NCI-H187 treated with DMSO at 0.1 percent for 48 hours (cell line): ENCODE results near the gene TMBIM1.
"Not testable (repeated sequence)": the region's sequence is repeated elsewhere in the genome, so short reads cannot be mapped to it uniquely, and the experiment has no call there.

Experiments used
- DNase-seq: peaks from one replicate; lab custom pipeline; 2025; lab: John Stamatoyannopoulos, UW

Gene TMBIM1

GRCh38 chr2:218291318-218292047, 820 bp downstream of the TMBIM1 start:
- DNase-seq = no peak

GRCh38 chr2:218290316-218291261, 1.7 kb downstream of the TMBIM1 start:
- DNase-seq = no peak

DNA sequence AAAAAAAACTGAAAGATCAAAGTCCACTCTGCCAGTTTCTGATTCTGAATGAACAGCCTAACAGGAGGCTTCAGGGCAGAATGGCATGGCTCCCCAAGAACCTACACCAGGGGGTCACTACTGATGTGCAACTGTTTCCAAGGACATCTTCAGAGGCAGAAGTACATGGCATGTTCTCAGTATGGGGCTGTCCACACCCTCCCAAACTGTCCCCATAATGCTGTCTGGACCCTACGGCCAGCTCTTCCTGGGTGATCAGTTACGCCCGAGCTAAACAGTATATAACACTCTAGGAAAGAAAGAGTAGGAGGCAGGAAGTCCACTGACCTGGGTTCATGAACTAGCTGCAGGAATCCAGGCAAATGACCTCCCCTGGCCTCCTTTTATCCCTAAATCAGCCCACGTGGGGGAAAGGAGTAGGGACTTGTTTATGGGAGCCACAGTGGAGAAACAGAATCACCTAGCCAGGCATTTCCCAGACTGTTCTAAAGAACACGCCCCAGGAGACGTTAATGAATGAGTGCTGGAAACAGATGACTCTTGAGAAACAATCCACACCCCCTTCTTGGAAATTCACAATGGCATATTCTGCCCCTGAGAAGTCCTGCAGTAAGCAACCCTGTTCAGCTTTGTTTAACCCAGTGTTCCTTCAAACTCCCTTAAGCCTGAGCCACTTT, 2.5 kb downstream of the TMBIM1 start:
- DNase-seq = no peak

GRCh38 chr2:218286570-218287459, 5.5 kb downstream of the TMBIM1 start:
- DNase-seq = no peak

DNA sequence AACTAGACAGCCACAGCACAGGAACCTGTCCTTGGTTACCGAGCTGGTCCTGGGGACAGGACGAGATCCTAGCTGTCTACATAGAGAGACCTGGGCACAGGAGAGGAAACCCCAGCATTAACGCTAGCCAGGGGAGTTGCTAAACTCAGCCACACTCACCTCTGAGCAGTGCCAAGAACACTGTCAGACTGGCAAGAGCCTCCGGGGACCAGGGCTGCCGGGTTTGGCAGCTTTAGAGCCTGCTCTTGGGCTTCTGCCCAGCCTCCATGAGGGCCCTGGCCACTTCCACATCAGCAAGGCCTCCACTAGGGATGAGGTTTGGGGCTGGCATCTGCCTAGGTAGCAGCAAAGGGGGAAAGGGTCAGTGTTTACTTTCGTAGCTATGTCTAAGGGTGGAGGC, 6.7 kb downstream of the TMBIM1 start:
- no peak for DNase-seq

DNA sequence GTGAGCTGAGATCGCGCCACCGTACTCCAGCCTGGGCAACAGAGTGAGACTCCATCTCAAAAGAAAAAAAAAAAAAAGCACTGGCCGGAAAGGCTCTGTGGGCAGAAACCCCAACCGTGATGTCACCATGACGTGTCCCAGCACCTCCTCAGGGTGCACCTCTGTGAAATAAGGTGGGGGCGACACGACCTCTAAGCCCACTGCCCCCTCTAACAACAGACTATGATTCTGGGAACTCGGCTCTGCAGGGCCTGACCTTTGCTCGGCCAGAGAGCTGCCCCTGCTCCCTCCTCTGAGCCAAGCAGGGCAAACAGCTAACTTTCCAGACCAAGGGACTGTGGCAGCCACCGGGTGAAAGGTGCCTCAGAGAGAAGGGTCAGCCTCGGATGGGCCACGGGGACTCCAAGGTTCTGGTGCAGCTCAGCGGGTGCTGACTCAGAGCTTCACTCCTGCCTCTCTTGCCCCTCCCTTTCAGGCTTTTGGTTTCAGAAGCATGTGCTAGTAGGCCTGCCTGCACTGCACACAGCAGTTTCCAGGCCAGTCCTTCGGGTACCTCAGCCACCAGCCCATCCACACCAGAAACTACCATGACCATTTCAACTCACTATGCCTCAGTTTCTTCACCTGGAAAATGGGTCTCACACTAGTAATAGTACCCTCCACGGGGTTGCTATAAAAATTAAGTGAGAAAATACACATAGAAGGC, 8.0 kb downstream of the TMBIM1 start:
- DNase-seq = no peak

DNA sequence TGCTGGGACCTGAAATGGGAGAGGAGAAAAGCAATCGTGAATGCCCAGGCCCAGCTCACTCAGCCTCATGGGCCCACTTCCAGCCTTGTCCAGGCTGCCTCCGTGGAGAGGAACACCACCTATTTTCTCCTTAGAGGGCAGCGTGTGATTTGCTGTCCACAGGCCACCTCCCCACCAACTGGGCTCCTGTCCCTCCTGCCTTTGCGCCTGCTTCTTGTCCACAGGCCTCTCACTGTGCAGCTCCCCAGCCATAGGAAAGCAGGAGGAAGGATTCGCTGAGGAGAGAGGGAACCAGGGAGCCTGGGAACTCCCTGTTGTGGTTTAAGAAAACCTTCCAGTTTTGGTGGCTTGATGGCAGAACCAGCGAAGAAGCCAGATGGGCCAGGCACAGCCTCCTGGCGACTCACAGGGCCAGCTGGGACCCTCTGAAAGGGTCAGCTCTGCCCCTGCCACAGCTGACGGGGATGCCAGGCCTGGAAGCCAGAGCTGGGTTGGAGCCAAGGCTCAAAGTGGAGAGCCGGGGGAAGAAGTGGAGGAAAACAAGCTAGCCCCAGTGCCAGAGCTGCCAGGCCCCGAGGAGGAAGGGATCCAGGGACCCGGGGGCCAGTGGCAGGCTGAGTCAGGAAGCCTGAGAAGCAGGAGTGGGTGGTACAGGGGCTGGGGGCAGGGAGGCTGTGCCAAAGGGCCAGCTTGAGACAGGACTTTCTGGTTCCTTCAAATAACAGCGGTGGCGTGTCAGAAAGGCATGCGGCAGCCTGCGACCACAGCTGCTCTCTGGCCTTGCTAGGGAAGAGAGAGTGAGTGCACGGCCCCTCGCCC, 9.9 kb downstream of the TMBIM1 start:
- no peak for DNase-seq

DNA sequence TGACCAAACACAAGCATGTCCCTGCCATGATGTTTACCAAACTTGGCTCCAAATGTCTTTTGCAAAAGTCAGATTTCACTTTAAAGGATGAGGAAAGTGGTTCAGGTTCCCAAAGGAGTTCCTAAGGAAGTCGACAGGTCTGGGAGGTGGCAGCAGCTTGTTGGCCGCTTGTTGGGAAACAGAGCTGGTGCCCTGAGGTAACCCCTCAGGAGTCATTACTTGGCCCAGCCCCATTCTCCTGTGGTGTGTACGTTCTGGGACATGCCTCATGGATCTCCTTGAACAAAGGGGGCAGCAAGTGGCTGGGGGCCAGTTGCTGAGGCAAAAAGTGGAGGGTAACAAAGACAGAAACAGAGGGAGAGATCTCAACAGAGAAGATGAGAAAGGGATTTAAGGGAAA, 10.9 kb downstream of the TMBIM1 start:
- no peak for DNase-seq

GRCh38 chr2:218280260-218280870, 11.9 kb downstream of the TMBIM1 start:
- no peak for DNase-seq

GRCh38 chr2:218278531-218279360, 13.6 kb downstream of the TMBIM1 start:
- DNase-seq = no peak

DNA sequence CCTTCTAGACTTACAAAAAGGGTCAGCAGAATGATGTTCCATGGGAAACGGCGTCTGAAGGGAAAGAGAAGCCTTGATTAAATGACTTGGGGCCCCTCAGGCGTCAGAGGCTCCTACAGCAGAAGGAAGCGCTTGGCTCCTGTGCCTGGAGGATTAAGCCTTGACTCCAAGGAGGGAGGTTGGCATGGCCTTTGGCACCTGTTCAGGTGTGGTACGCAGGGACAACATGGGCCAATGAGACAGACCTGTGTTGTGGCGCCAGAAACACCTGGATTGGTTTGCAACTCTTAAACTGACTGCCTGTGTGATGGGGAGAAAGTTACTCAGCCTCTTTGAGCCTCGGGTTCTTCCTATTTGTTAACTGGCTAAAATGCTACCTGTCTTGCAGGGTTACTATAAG, 14.4 kb downstream of the TMBIM1 start:
- DNase-seq = no peak

DNA sequence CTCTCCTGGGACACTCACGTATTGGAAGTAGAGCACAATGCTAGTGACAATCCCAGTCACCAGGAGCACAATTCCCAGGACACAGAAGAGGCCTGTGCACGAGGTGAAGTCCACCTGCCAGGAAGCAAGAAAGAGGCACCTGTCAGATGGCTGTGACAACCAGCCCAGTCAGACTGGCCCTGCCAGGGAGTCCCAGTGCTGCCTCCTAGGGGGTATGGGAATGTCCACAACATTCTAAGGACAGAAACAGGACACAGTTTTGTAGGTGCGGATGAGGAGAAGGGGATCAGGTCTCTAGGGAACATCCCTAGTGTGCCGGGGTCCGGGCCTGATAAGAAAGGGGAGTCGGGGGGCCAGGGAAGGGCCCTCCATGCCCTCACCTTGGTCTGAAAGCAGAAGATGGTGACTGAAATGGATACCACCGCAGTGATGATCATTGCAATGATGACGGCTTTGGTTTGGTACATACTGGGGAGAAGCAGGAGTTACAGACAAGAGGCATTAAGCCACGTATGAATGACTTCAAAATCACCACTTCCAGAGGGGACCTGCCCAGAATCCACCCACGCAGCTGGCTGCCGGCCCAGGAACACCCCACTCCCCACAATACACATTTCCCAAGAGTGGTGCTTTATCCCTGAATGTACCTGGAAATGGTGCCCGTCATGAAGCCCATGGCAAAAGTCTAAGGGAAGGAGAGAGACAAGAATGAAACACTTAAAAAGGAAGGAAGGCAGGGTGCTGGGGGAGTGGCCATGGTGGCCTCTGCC, 15.1 kb downstream of the TMBIM1 start:
- DNase-seq = no peak

GRCh38 chr2:218275371-218276072, 16.8 kb downstream of the TMBIM1 start:
- no peak for DNase-seq

DNA sequence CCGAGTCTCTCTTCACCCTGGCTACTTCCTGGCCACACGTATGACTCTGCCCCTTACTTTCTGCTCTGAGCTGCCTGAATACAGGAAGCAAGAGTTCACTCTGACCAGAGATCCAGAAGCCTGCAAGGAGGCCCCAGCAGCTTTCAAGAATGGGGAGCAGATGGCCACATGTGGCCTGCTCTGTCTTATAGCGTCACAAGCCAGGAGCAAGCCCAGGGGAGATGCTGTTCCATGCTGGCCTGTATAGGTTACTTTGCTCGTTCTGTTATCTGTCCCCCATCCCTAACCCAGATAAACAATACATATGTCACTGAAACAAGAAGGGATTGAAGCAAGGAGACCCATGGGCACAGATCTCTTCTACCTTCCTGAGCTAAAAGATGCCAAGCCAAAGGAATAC, 17.7 kb downstream of the TMBIM1 start:
- no peak for DNase-seq

DNA sequence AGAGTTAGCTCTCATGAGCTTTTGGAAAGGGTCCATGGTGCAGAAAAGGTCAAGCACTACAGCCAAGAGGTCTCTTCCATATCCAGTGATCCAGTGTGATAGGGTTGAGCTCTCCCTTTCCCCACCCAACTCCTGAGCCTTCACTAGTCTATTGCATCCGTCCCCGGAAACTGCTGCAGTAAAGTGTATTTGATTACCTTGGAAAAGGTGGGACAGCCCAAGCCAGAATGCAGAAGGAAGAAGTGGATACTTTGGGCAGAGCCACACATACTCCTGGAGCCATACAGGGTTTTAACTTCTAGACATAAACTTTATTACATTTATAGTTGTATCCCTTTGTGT, 18.4 kb downstream of the TMBIM1 start:
- no peak for DNase-seq

DNA sequence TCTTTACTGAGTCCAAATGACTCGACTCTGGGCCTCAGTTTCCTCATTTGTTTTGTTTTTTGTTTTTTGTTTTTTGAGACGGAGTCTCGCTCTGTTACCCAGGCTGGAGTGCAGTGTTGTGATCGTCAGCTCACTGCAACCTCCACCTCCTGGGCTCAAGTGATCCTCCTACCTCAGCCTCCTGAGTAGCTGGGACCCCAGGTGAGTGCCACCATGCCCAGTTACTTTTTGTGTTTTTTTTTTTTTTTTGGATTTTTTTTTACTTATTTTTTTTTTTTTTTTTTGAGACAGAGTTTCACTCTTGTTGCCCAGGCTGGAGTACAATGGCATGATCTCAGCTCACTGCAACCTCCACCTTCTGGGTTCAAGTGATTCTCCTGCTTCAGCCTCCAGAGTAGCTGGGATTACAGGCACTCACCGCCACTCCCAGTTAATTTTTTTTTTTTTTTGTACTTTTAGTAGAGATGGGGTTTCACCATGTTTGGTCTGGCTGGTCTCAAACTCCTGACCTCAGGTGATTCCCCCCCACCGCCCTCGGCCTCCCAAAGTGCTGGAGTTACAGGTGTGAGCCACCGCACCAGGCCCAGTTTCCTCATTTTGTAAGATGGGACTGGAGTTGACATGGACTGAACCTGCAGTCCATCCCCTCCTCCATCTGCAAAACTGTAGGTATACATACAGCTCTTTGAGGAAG, 18.9 kb downstream of the TMBIM1 start:
- not testable (repeated sequence) for DNase-seq
